Activated CD4-positive, alpha-beta T cell treated with anti-CD3 and anti-CD28 coated beads for 36 hours (primary cell): ENCODE data around the gene IL3. TPM values are rescaled to one million over a fixed set of nuclear protein-coding genes. Genes with fewer than 3 reads are reported as not detected.

Experiments used
- ATAC-seq: fragments of 200-7000 bp; cut with Tn5 transposase; one replicate; pipeline ENCODE4 v1.10.0; 2021; ENCODE audit warnings: mild to moderate bottlenecking, moderate library complexity
- CTCF ChIA-PET: fragments of 350-600 bp; sonication (Branson Sonifier 250); formaldehyde crosslinking; loops from one replicate; lab custom pipeline; 2021; ENCODE audit warnings: antibody characterized with exemption; lab: Charles Lee
- POLR2A ChIA-PET: fragments of 350-600 bp; sonication (Branson Sonifier 250); formaldehyde crosslinking; loops from one replicate; lab custom pipeline; 2021; ENCODE audit warnings: antibody characterized with exemption, inconsistent platforms; lab: Charles Lee
- DNase-seq: peaks from one replicate; pipeline ENCODE4 v3.0.0-alpha.2; 2020
- H3K27ac Mint-ChIP-seq: one replicate; pipeline ENCODE4 v1.8.0; 2021; ENCODE audit warnings: mixed read lengths
- H3K27me3 Mint-ChIP-seq: one replicate; pipeline ENCODE4 v1.8.0; 2021; ENCODE audit warnings: mixed read lengths
- H3K36me3 Mint-ChIP-seq: one replicate; pipeline ENCODE4 v1.8.0; 2021; ENCODE audit warnings: low read depth, mixed read lengths
- H3K4me1 Mint-ChIP-seq: one replicate; pipeline ENCODE4 v1.8.0; 2021; ENCODE audit warnings: mixed read lengths
- H3K4me3 Mint-ChIP-seq: one replicate; pipeline ENCODE4 v1.8.0; 2021; ENCODE audit warnings: mild to moderate bottlenecking, moderate library complexity, mixed read lengths
- H3K9me3 Mint-ChIP-seq: one replicate; pipeline ENCODE4 v1.8.0; 2021; ENCODE audit warnings: low read depth, mixed read lengths
- intact Hi-C, 2 experiments: fragments of 100-400 bp; cut with DNase I in 1 of 2; cut with micrococcal nuclease in 1 of 2; formaldehyde crosslinking; loops; one replicate each; pipeline versions ENCODE4 v1.14.2 to v1.15.1; 2022 to 2024; cut with DNase I, micrococcal nuclease
- total RNA-seq, 2 experiments: library from RNA; stranded (reverse); gene quantifications; one replicate each; pipeline ENCODE4 v1.2.3, GENCODE V29; 2021

IL3 gene
- total RNA-seq, 2 experiments from 2014 or later: 10.8 to 11.6 TPM

DNA sequence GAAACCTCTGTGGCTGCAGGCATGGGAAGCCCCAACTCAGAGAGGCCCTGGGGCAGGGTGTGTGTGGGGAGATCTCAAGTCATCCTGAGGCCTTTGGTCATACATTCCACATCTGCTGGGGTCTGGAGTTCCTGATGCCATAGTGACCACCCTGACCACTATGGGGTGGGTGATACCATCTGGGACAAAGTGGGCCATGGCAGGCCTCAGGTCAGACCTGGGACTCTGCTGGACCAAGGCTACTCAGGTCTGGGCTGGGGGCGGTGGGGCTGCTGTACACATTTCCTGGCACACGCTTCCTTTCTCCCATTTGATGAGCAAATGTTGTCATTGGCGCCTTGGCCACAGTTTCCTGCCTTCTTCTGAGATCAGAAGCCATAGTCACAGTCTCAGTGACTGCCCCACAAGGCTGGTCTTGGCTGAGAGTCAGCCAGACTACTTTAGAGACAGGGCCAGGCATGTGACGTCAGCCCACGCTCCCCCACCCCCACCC lies 33.9 kb upstream of the IL3 start:
- peak; percentile 74 for DNase-seq
- Mint-ChIP-seq H3K36me3 (no peaks in the 10 kb centered on the region), H3K4me3 (no peak overlapping the region), H3K9me3 (no peaks in the 10 kb centered on the region), H3K27me3 (peaks cover 19% of the 10 kb centered on the region), H3K4me1 (peaks cover 9% of the 10 kb centered on the region), H3K27ac (peak overlapping the region; percentile 72)
- POLR2A ChIA-PET: no interaction called here
- intact Hi-C loops: loop anchor here in 1 of 2 experiments (10.0 kb wide), 1 partner anchor 772 kb away; no protein-coding TSS in a partner anchor
- peak; percentile 86 for ATAC-seq
- CTCF ChIA-PET: no interaction called here

DNA sequence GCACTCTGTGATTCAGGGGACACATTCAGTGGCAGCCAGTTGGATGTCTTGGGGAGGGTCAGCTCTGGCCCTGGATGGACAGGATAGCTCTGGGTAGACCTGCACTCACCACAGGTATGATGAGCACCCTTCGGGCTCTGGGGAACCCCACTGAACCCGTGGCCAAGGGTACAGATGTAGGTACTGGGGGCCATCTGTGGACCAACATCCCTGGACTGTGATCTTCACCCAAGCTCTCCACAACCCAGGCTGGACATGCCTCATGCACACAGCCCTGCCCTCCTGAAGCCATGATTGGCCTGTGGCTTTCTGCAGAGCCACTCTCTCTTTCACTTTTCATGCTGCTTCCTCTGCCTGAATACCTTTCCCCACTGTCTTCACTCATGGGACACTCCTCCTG lies 33.4 kb upstream of the IL3 start:
- H3K4me3 Mint-ChIP-seq: no peak overlapping the region
- peaks cover 21% of the 10 kb centered on the region for H3K27me3 Mint-ChIP-seq
- ChIA-PET CTCF (no interaction called here), POLR2A (no interaction called here)
- intact Hi-C loops: loop anchor here in 1 of 2 experiments (10.0 kb wide), 1 partner anchor 772 kb away; no protein-coding TSS in a partner anchor
- no peaks in the 10 kb centered on the region for H3K36me3 Mint-ChIP-seq
- ATAC-seq: no peak
- DNase-seq: no peak
- H3K27ac Mint-ChIP-seq: no peak overlapping the region
- peaks cover 9% of the 10 kb centered on the region for H3K4me1 Mint-ChIP-seq
- H3K9me3 Mint-ChIP-seq: no peaks in the 10 kb centered on the region

DNA sequence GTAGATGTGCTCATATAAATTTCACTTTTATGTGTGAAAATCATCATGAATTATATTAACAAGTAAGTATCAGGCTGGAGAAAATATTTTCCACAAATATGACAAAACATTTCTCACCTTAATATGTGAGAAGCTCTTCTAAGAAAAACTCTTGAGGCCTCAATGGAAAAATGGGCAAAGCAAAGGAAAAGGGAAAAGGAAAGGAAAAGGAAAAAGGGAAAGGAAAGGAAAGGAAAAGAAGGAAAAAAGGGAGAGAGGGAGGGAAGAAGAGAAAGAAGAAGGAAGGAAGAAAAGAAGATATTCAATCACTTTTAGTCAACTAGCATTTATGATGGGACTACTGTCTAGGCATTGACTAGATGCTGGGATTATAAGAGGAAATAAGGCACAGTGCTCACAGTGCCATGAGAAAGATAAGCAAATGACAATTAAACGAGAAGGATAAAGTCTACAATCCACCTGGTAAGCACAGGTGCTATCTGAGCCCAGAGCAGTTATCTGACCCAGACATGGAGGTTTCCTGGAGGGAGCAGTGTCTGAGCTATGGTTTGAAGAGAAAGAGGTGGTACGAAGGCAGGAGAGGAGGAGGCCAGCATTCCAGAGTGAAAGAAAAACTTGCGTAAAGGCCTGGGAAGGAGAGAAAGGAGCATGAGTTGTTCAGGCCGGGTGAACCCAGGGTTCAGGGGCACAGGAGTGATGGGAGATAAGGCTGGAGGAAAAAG lies 30.7 kb upstream of the IL3 start:
- ATAC-seq: no peak
- Mint-ChIP-seq H3K27me3 (peaks cover 23% of the 10 kb centered on the region), H3K9me3 (peaks cover 12% of the 10 kb centered on the region), H3K4me3 (no peak overlapping the region), H3K27ac (no peak overlapping the region), H3K36me3 (no peaks in the 10 kb centered on the region), H3K4me1 (peaks cover 9% of the 10 kb centered on the region)
- ChIA-PET POLR2A (no interaction called here), CTCF (interaction anchor here (0.6 to 1.3 kb wide), 3 partner anchors 25 to 479 kb away, joined by 3 to 4 read pairs (median 3); no protein-coding TSS in a partner anchor)
- DNase-seq: no peak
- intact Hi-C loops: loop anchor here in 1 of 2 experiments (10.0 kb wide), 1 partner anchor 775 kb away; no protein-coding TSS in a partner anchor

DNA sequence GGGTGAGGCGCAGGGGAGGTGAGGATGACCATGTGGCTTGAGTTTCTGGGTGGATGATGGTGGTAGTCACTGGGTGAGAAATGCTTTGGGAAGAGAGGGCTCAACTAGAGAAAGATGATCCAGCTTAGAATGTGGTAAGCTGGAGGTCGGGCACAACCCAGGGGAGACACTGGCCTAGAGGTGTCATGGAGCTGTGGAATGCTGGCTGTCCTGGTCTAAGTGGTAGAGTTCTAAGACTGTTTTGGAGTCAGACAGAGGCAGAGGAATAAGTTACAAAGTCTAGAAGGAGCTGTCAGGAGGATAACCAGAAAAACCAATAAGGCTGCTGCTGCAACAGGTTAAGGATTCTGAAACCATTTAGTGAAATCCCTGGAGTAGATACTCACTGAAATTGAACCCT lies 29.8 kb upstream of the IL3 start:
- H3K27ac Mint-ChIP-seq: no peak overlapping the region
- CTCF ChIA-PET: no interaction called here
- H3K4me3 Mint-ChIP-seq: no peak overlapping the region
- peaks cover 9% of the 10 kb centered on the region for H3K4me1 Mint-ChIP-seq
- intact Hi-C loops: no loop called here
- DNase-seq: no peak
- no peaks in the 10 kb centered on the region for H3K36me3 Mint-ChIP-seq
- ATAC-seq: no peak
- POLR2A ChIA-PET: no interaction called here
- H3K27me3 Mint-ChIP-seq: peaks cover 23% of the 10 kb centered on the region
- H3K9me3 Mint-ChIP-seq: peaks cover 12% of the 10 kb centered on the region

DNA sequence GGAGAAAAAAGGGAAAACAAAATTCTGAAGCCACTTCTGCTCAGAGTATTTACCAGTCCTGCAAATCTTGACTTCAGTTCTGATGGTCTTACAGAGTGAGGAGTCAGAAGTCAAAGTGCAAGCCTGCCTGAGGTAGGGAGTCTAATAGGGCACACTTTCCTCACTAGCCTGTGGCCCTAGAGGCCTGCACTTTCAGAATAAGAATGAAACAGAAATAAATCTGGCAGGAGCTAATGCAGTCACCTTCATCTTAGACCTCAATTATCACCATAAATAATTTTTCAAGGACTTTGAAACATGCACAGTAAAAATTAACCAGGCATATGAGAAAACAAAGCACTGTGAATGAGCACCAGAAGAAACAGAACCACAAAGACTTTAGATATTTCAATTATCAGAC lies 28.3 kb upstream of the IL3 start:
- DNase-seq (no peak), ATAC-seq (no peak)
- ChIA-PET CTCF (no interaction called here), POLR2A (no interaction called here)
- Mint-ChIP-seq H3K36me3 (no peaks in the 10 kb centered on the region), H3K27ac (no peak overlapping the region), H3K27me3 (peaks cover 26% of the 10 kb centered on the region), H3K9me3 (peaks cover 12% of the 10 kb centered on the region), H3K4me3 (no peak overlapping the region), H3K4me1 (peaks cover 11% of the 10 kb centered on the region)
- intact Hi-C loops: no loop called here

DNA sequence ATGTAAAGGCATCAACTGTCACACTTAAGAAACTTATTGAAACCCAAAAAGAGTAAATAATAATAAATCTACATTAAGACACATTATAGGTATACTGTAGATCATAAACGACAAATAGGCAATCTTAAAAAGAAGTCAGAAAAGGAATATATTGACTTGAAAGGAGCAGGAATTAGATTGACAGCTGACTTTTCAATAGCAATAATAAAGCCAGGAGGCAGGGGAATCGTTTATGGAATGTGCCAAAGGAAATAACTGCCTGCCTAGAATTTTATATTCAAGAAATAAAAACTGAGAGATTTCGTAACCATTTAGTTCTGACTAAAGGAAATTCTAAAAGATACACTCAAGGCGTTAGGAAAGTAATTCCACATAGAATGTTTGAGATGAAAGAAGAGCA lies 27.3 kb upstream of the IL3 start:
- Mint-ChIP-seq H3K9me3 (peaks cover 12% of the 10 kb centered on the region), H3K27ac (no peak overlapping the region), H3K36me3 (no peaks in the 10 kb centered on the region), H3K27me3 (peaks cover 23% of the 10 kb centered on the region), H3K4me1 (peaks cover 9% of the 10 kb centered on the region), H3K4me3 (no peak overlapping the region)
- ATAC-seq (no peak), DNase-seq (no peak)
- POLR2A ChIA-PET: no interaction called here
- CTCF ChIA-PET: no interaction called here
- intact Hi-C loops: no loop called here

DNA sequence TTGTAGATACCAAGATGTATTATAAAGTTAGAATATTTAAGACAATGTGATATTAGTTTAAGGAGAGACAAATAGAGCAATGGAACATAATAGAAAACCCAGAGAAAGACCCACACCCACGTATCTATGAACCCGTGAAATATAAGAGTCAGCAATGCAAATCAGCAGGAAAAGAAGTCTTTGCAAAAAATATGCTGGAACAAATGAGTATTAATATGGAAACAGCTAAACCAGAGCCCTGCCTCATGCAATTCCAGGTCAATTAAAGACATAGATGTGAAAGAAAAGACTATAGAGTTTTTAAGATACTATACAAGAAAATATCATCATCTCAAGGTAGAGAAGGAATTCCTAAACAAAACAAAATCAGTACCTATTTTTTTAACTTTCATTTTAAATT lies 23.1 kb upstream of the IL3 start:
- ATAC-seq: no peak
- Mint-ChIP-seq H3K4me3 (no peak overlapping the region), H3K36me3 (no peaks in the 10 kb centered on the region), H3K27me3 (peaks cover 26% of the 10 kb centered on the region), H3K9me3 (peaks cover 12% of the 10 kb centered on the region), H3K27ac (no peak overlapping the region), H3K4me1 (peaks cover 9% of the 10 kb centered on the region)
- intact Hi-C loops: no loop called here
- no peak for DNase-seq
- CTCF ChIA-PET: no interaction called here
- POLR2A ChIA-PET: no interaction called here

DNA sequence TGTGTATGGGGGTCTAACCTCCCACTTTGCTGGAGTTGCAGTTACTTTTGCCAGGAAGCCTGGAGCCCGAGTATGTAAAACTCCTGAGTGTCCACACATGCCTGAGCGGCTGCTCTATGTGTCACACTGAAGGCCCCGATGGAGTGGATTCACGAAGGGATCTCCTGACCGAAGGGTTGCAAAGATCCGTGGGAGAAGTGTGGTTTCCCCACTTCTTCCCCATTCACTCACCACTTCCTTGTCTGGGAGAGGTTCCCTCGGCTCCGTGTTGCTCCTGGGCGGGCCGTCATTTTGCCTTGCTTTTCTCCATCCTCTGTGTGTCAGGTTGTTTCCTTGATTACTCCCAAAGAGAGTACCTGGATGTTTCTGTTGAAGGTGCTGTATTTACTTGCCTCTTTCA lies 16.2 kb upstream of the IL3 start:
- Mint-ChIP-seq H3K4me1 (no peaks in the 10 kb centered on the region), H3K36me3 (no peaks in the 10 kb centered on the region), H3K27ac (no peak overlapping the region), H3K9me3 (no peaks in the 10 kb centered on the region), H3K4me3 (no peak overlapping the region), H3K27me3 (peaks cover 22% of the 10 kb centered on the region)
- ATAC-seq: no peak
- POLR2A ChIA-PET: interaction anchor here (0.6 to 0.7 kb wide), 2 partner anchors 436 to 537 kb away, joined by 3 read pairs; no protein-coding TSS in a partner anchor
- intact Hi-C loops: no loop called here
- DNase-seq: no peak
- CTCF ChIA-PET: no interaction called here

DNA sequence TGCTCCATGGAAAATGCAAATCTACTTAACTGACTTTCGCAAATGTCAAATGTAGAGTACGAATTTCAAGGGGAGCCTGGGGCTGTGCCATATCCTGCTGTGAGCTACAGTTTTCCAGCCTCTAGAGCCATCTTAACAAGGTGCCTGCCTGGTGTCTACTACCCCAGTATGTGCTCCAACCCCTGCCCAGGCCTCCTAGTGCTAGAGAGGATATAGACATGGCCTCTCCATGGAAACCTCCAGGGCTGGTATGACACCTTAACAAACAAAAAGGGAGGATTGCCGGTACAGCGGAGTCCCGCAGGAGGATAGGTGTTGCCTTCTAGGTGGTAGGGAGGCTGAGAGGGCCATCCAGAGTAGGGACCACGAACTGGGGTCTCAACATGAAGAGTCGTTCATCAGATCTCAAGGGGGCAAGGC lies 13.6 kb upstream of the IL3 start:
- DNase-seq (no peak), ATAC-seq (no peak)
- Mint-ChIP-seq H3K9me3 (no peaks in the 10 kb centered on the region), H3K27ac (no peak overlapping the region), H3K36me3 (no peaks in the 10 kb centered on the region), H3K27me3 (peaks cover 8% of the 10 kb centered on the region), H3K4me1 (no peaks in the 10 kb centered on the region), H3K4me3 (no peak overlapping the region)
- POLR2A ChIA-PET: no interaction called here
- CTCF ChIA-PET: no interaction called here
- intact Hi-C loops: no loop called here

DNA sequence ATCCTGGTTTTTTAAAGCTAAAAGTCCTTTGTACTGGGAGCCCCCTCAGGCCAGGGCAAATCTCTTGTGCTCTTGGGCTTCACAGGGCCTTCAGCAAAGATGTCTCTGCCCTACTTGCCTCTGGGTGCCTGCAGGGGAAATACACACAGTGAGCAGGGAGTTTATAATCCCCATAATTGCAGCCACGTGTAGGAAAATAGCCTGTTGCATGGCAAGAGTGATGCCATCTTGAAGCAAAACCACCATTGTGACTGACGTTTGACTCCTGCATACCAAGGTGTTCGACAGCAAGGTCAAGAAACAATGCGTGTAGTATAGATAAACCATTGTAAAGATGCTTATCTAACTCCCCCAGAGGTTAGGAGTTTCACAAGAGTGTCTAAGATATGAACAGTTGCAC lies 11.4 kb upstream of the IL3 start:
- CTCF ChIA-PET: interaction anchor here (0.8 to 1.8 kb wide), 2 partner anchors 14 to 193 kb away, joined by 3 to 6 read pairs; no protein-coding TSS in a partner anchor
- Mint-ChIP-seq H3K36me3 (no peaks in the 10 kb centered on the region), H3K4me3 (no peak overlapping the region), H3K27ac (no peak overlapping the region), H3K9me3 (no peaks in the 10 kb centered on the region), H3K4me1 (no peaks in the 10 kb centered on the region), H3K27me3 (peaks cover 3% of the 10 kb centered on the region)
- ATAC-seq (no peak), DNase-seq (no peak)
- intact Hi-C loops: no loop called here
- POLR2A ChIA-PET: no interaction called here

DNA sequence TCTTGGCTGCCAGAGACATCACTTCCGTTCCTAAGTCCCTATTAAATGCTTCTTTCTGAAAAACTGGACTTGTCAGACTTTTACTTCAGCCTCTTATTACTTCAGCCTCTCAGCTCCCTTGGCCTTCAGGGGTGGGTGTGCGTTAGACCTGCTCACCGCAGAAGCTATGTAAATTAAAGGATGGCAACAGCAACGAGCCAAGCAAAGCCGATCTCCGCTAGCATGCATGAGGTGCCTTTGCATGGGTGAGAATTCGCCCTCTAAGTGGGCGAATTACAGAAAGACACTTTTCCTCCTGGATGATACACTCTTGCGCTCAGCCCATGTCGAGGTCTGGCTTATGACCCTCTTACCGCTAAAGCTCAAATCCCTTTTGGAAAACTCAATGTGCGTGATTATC lies 10.9 kb upstream of the IL3 start:
- DNase-seq (no peak), ATAC-seq (no peak)
- Mint-ChIP-seq H3K27ac (no peak overlapping the region), H3K27me3 (no peaks in the 10 kb centered on the region), H3K4me1 (no peaks in the 10 kb centered on the region), H3K4me3 (no peak overlapping the region), H3K9me3 (no peaks in the 10 kb centered on the region), H3K36me3 (no peaks in the 10 kb centered on the region)
- intact Hi-C loops: no loop called here
- ChIA-PET CTCF (interaction anchor here (0.8 to 1.8 kb wide), 3 partner anchors 14 to 193 kb away, joined by 3 to 6 read pairs (median 4); no protein-coding TSS in a partner anchor), POLR2A (no interaction called here)

DNA sequence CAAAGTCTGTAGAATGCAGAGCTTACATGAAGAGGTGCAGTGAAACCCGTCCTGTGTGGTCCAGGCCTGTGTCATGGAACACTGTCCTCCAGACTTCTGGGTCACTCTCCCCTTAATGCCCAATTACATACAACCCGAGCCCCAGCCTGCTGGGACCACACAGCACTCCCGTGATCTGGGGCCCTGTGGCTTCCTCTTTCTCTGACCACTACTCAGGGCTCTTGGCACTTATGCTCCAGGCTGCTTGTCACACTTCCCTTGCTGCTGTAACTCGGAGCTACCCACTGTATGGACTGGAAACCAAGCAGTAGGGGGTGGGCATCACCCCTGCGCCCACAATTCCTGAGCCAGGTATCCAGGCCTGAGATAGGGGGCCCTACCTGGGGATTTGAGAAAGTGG lies 10.3 kb upstream of the IL3 start:
- intact Hi-C loops: no loop called here
- ChIA-PET CTCF (interaction anchor here (0.7 to 1.3 kb wide), 3 partner anchors 13 to 39 kb away, joined by 3 to 4 read pairs (median 3); no protein-coding TSS in a partner anchor), POLR2A (no interaction called here)
- no peaks in the 10 kb centered on the region for H3K27me3 Mint-ChIP-seq
- no peaks in the 10 kb centered on the region for H3K36me3 Mint-ChIP-seq
- no peaks in the 10 kb centered on the region for H3K9me3 Mint-ChIP-seq
- no peak for ATAC-seq
- no peak overlapping the region for H3K27ac Mint-ChIP-seq
- no peaks in the 10 kb centered on the region for H3K4me1 Mint-ChIP-seq
- no peak for DNase-seq
- H3K4me3 Mint-ChIP-seq: no peak overlapping the region
